ENCODE data around the gene GALE.

DNA sequence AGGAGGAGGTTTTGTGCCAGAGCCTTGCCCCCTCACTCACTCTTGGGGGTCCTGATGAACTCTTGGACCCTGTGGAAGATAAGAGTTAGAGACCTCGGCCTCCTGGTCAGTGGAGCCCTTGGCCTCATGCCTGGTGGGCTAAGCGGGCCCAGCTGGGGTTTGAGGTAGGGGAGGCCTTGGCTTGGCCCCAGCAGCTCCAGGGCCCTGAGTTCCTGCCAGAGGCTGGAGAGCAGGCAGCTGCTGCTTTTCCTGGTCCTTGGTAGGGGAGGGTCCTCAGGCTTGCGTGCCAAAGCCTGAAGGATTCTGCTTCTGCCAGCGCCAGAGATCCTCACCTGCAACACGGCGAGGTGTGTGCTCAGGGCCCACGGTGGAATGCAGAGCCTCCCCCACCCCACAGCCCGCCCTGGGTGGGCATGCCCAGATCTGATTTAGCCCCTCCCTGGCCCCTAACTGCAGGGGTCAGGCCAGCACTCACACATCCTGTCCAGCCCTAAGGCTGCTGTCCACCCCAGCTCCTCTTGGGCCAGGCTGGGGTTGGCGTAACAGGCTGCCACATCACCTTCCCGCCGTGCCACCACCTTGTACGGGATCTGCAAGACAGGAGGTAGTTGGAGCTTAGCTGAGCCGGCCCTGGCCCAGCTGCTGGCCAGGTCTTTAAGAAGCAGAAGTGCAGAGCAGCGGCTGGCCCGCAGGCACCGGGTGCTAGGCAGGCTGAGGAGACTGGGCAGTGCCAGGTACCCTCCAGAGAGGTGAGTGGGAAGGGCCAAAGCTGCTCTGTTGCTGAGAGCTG lies 4.7 kb downstream of the GALE start:
- TF ChIP-seq, protein P1, sequence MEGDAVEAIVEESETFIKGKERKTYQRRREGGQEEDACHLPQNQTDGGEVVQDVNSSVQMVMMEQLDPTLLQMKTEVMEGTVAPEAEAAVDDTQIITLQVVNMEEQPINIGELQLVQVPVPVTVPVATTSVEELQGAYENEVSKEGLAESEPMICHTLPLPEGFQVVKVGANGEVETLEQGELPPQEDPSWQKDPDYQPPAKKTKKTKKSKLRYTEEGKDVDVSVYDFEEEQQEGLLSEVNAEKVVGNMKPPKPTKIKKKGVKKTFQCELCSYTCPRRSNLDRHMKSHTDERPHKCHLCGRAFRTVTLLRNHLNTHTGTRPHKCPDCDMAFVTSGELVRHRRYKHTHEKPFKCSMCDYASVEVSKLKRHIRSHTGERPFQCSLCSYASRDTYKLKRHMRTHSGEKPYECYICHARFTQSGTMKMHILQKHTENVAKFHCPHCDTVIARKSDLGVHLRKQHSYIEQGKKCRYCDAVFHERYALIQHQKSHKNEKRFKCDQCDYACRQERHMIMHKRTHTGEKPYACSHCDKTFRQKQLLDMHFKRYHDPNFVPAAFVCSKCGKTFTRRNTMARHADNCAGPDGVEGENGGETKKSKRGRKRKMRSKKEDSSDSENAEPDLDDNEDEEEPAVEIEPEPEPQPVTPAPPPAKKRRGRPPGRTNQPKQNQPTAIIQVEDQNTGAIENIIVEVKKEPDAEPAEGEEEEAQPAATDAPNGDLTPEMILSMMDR (IDR thresholded peaks at IDR 0.05; ENCODE audit: low read length), result no peak
- no peak for TF ChIP-seq EZH2 (IDR thresholded peaks at IDR 0.05; ENCODE audit: borderline replicate concordance, low read length)

Data from OCI-LY1 (cell line).